Heart left ventricle (tissue), 13 donors: ENCODE results near the gene GPR107.

Experiments used
- POLR2A ChIP-seq, 2 donors: fragments of 450-650 bp; IDR thresholded peaks; one replicate each; pipeline ENCODE4 v1.6.1; 2017; ENCODE audit warnings: antibody characterized with exemption in 2 of 2, mild to moderate bottlenecking in 2 of 2, moderate library complexity in 2 of 2
- TF ChIP-seq, protein P1 (sequence below), 12 donors: fragments of 200-600 bp; sonication (generic) in 4 of 12; IDR thresholded peaks; one replicate each; pipeline versions ENCODE4 v1.5.0 to v1.8.0; 2018 to 2022; ENCODE audit warnings: antibody characterized with exemption in 12 of 12, mild to moderate bottlenecking in 5 of 12
- donor health status: ischemic (EF 13 %, LVEDD 7.1; RV severe dilation, severe dysfunction).
- donor health status: DM: no; HTN: yes; CAD: no.
- donor health status: DM: no; HTN: no; CAD: no.
- donor health status: ischemic (EF 25% LVEDD 6.9; RV normal size, moderate dysfunction).
- donor health status: ischemic (EF 25% LVEDD 5.7; RV mildly dilated, moderate dysfunction).
- donor health status: ischemic (EF 35%, LVEDD 5.7; RV mildly dilated, moderate dysfunction).
- donor health status: nonischemic (EF 11% LVEDD 7.7; RV severe dilation, severe dysfunction).
- donor health status: DM: yes; HTN: yes; CAD: no.
- donor health status: PGD.
- donor health status: ischemic (EF 29% LVEDD 5.4; RV normal size, mild dysfunction).
- donor health status: nonischemic (EF 23%, LVEDD 6.1; RV moderate dilation, normal function).

DNA sequence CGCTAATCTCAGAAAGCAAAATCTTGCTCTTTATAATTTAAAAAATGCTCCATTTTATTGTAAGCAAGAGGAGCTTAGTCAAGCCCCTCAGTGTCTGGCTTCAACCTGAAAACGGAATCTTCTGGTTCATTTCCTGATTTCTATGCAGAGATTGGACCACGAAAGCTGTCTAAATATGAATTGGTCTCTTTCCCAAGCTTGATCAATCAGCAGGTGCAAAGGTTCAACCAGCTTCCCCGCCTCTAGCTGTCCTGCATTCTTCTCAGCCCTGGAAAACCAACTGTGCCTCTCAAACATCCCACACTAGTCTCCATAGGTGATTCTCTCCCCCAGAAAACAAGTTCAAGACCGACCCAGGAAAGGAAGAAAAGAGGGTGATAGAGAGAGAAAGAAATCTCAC lies 45.2 kb upstream of the GPR107 start:
- TF ChIP-seq, protein P1, sequence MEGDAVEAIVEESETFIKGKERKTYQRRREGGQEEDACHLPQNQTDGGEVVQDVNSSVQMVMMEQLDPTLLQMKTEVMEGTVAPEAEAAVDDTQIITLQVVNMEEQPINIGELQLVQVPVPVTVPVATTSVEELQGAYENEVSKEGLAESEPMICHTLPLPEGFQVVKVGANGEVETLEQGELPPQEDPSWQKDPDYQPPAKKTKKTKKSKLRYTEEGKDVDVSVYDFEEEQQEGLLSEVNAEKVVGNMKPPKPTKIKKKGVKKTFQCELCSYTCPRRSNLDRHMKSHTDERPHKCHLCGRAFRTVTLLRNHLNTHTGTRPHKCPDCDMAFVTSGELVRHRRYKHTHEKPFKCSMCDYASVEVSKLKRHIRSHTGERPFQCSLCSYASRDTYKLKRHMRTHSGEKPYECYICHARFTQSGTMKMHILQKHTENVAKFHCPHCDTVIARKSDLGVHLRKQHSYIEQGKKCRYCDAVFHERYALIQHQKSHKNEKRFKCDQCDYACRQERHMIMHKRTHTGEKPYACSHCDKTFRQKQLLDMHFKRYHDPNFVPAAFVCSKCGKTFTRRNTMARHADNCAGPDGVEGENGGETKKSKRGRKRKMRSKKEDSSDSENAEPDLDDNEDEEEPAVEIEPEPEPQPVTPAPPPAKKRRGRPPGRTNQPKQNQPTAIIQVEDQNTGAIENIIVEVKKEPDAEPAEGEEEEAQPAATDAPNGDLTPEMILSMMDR (IDR thresholded peaks at IDR 0.05): no peak
- no peak for TF ChIP-seq POLR2A (IDR thresholded peaks at IDR 0.05)
